CD4-positive, alpha-beta T cell treated with Interleukin-10 for 1 hour (primary cell): ENCODE measurements around the gene NEURL1.

Experiments used
- DNase-seq: peaks from one replicate; pipeline ENCODE4 v3.0.0-alpha.2; 2020

Gene NEURL1

GRCh38 chr10:103493362-103493915 lies at the start of gene NEURL1:
NEURL1 (plus strand) TSS chr10:103493705; CDS start chr10:103494388, 683 bp downstream.
- peak; percentile 19 for DNase-seq

- no peak for DNase-seq
These were observed 49.0 kb upstream of the NEURL1 start for GRCh38 chr10:103444478-103444877.

- no peak for DNase-seq
These were observed 48.1 kb upstream of the NEURL1 start for GRCh38 chr10:103445366-103445765.

GRCh38 chr10:103445767-103446567 lies 47.5 kb upstream of the NEURL1 start:
- no peak for DNase-seq

GRCh38 chr10:103447187-103447586 lies 46.3 kb upstream of the NEURL1 start:
- no peak for DNase-seq

GRCh38 chr10:103448746-103449145 lies 44.8 kb upstream of the NEURL1 start:
- no peak for DNase-seq

- no peak for DNase-seq
These were observed 44.0 kb upstream of the NEURL1 start for GRCh38 chr10:103449208-103450144.

- DNase-seq, result no peak
These were observed 43.3 kb upstream of the NEURL1 start for GRCh38 chr10:103450201-103450695.

GRCh38 chr10:103451091-103451813 lies 42.3 kb upstream of the NEURL1 start:
- peak; percentile 59 for DNase-seq

GRCh38 chr10:103451831-103452505 lies 41.5 kb upstream of the NEURL1 start, which contains the start of gene CALHM2:
CALHM2 (minus strand) TSS chr10:103452370; CDS start chr10:103449941, 2,429 bp downstream.
- peak; percentile 44 for DNase-seq

- no peak for DNase-seq
These were observed 40.8 kb upstream of the NEURL1 start for GRCh38 chr10:103452506-103453230.

- DNase-seq, result no peak
These were observed 39.5 kb upstream of the NEURL1 start for GRCh38 chr10:103454026-103454425.

- DNase-seq, result no peak
These were observed 38.3 kb upstream of the NEURL1 start for GRCh38 chr10:103455235-103455634.

GRCh38 chr10:103456074-103456660 lies 37.3 kb upstream of the NEURL1 start:
- DNase-seq, result no peak

- DNase-seq, result no peak
These were observed 36.3 kb upstream of the NEURL1 start for GRCh38 chr10:103457176-103457712.

- no peak for DNase-seq
These were observed 35.5 kb upstream of the NEURL1 start for GRCh38 chr10:103457896-103458583.

GRCh38 chr10:103458720-103459119 lies 34.8 kb upstream of the NEURL1 start, which contains the start of gene CALHM1:
CALHM1 (minus strand) TSS chr10:103458900; CDS start chr10:103458751, 149 bp downstream.
- DNase-seq, result no peak

GRCh38 chr10:103459615-103460014 lies 33.9 kb upstream of the NEURL1 start:
- DNase-seq, result no peak

- no peak for DNase-seq
These were observed 30.0 kb upstream of the NEURL1 start for GRCh38 chr10:103463499-103463898.
